SK-N-SH (cell line): ENCODE data around the gene TEX22. TPM values are rescaled to one million over a fixed set of nuclear protein-coding genes. Genes with fewer than 3 reads are reported as not detected.

Experiments
- CTCF ChIA-PET: fragments of 300-600, 350-600 bp; formaldehyde crosslinking; extraction: SDS; loops from one replicate; lab custom pipeline; 2021; lab: Yijun Ruan, JAX
- POLR2A ChIA-PET: fragments of 350-600 bp; sonication (Branson Sonifier 250); formaldehyde crosslinking; extraction: SDS; loops from one replicate; lab custom pipeline; 2020; ENCODE audit warnings: antibody characterized with exemption, inconsistent platforms; lab: Yijun Ruan, JAX
- DNase-seq: peaks from one replicate; pipeline ENCODE4 v3.0.0; 2012
- H2AFZ ChIP-seq: fragments of 200-600 bp; sonication (generic); 2 replicates; pipeline ENCODE4 v1.8.1; 2016; ENCODE audit warnings: antibody characterized with exemption, mild to moderate bottlenecking, low read depth
- H3F3A ChIP-seq: fragments of 200-600 bp; sonication (generic); replicated peaks from 2 replicates; pipeline ENCODE3; 2016; ENCODE audit warnings: antibody characterized with exemption, mild to moderate bottlenecking; ENCODE audit not compliant: insufficient read depth
- H3K27ac ChIP-seq, 2 experiments: fragments of 200-500 bp in 1 of 2; fragments of 200-600 bp in 1 of 2; sonication (Bioruptor generic) in 1 of 2; sonication (generic), shearing (Covaris generic) in 1 of 2; 2 replicates each; pipeline versions ENCODE4 v1.5.1 to v1.6.1; 2014 to 2016; ENCODE audit warnings: low read depth in 2 of 2, inconsistent platforms in 1 of 2, low read length in 1 of 2, mild to moderate bottlenecking in 1 of 2, mixed read lengths in 1 of 2
- H3K27me3 ChIP-seq: fragments of 200-600 bp; sonication (generic), shearing (Covaris generic); 2 replicates; pipeline ENCODE4 v1.6.1; 2016; ENCODE audit warnings: mixed run types; ENCODE audit not compliant: insufficient read depth
- H3K36me3 ChIP-seq, 2 experiments: fragments of 200-500 bp in 1 of 2; fragments of 200-600 bp in 1 of 2; sonication (Bioruptor generic) in 1 of 2; sonication (generic) in 1 of 2; replicated peaks in 1 of 2; 2 replicates each; pipeline versions ENCODE3 to v1.5.1; 2014 to 2016; ENCODE audit warnings: low read length in 1 of 2, mild to moderate bottlenecking in 1 of 2; ENCODE audit not compliant: insufficient read depth in 2 of 2, control insufficient read depth in 1 of 2
- H3K4me1 ChIP-seq, 2 experiments: fragments of 200-500 bp in 1 of 2; fragments of 200-600 bp in 1 of 2; sonication (Bioruptor generic) in 1 of 2; sonication (generic), shearing (Covaris generic) in 1 of 2; 2 replicates each; pipeline versions ENCODE4 v1.5.1 to v1.6.1; 2014 to 2016; ENCODE audit warnings: low read depth in 1 of 2, low read length in 1 of 2, mixed run types in 1 of 2; ENCODE audit not compliant: insufficient read depth in 2 of 2, control insufficient read depth in 1 of 2
- H3K4me2 ChIP-seq: fragments of 200-600 bp; sonication (generic), shearing (Covaris generic); 2 replicates; pipeline ENCODE4 v1.6.1; 2017; ENCODE audit warnings: mixed run types
- H3K4me3 ChIP-seq, 2 experiments: fragments of 200-500 bp in 1 of 2; fragments of 200-600 bp in 1 of 2; sonication (Bioruptor generic) in 1 of 2; sonication (generic), shearing (Covaris generic) in 1 of 2; 2 replicates each; pipeline versions ENCODE4 v1.5.1 to v1.8.1; 2014 to 2016; ENCODE audit warnings: low read depth in 2 of 2, inconsistent platforms in 1 of 2, low read length in 1 of 2, mild to moderate bottlenecking in 1 of 2, mixed read lengths in 1 of 2, moderate library complexity in 1 of 2
- H3K79me2 ChIP-seq: fragments of 200-600 bp; sonication (generic); 2 replicates; pipeline ENCODE4 v1.8.1; 2017; ENCODE audit warnings: mild to moderate bottlenecking; ENCODE audit not compliant: insufficient read depth
- H3K9ac ChIP-seq: fragments of 200-600 bp; sonication (generic); 2 replicates; pipeline ENCODE4 v1.6.1; 2017; ENCODE audit warnings: mixed run types
- H3K9me2 ChIP-seq: fragments of 200-600 bp; sonication (generic); 2 replicates; pipeline ENCODE4 v1.6.1; 2017; ENCODE audit warnings: mixed run types
- H3K9me3 ChIP-seq: fragments of 200-600 bp; sonication (generic); 2 replicates; pipeline ENCODE4 v1.6.1; 2017; ENCODE audit warnings: mixed run types, mild to moderate bottlenecking, moderate library complexity
- H4K20me1 ChIP-seq: fragments of 200-600 bp; sonication (generic); 2 replicates; pipeline ENCODE4 v1.6.1; 2017; ENCODE audit warnings: mild to moderate bottlenecking, mixed run types; ENCODE audit not compliant: insufficient read depth
- NFIC ChIP-seq: IDR thresholded peaks from 2 replicates; pipeline ENCODE4 v1.4.0; 2012; ENCODE audit warnings: borderline replicate concordance
- POLR2AphosphoS5 ChIP-seq: IDR thresholded peaks from 2 replicates; pipeline ENCODE4 v1.6.1; 2012; ENCODE audit warnings: low read depth, low read length
- RAD21 ChIP-seq: IDR thresholded peaks from 2 replicates; pipeline ENCODE4 v1.6.1; 2012; ENCODE audit warnings: mild to moderate bottlenecking, low read length
- REST ChIP-seq: IDR thresholded peaks from 2 replicates; pipeline ENCODE4 v1.6.1; 2012; ENCODE audit warnings: mild to moderate bottlenecking, low read depth, low read length, moderate library complexity
- SIN3A ChIP-seq: IDR thresholded peaks from 2 replicates; pipeline ENCODE4 v1.6.1; 2012; ENCODE audit warnings: low read depth, mild to moderate bottlenecking, low read length, moderate library complexity, borderline replicate concordance
- ZBTB33 ChIP-seq: IDR thresholded peaks from 2 replicates; pipeline ENCODE4 v1.4.0; 2012; ENCODE audit warnings: low read depth, borderline replicate concordance
- WGBS: methylation state at CpG from one replicate; pipeline ENCODE4 v1.1.6; 2017; ENCODE audit warnings: low lambda C conversion rate; 5-methylcytosine and 5-hydroxymethylcytosine counted together
- polyA plus RNA-seq, 3 experiments: library from polyadenylated mRNA; depleted of rRNA; stranded (reverse); fragments of >200 nt; gene quantifications; 2 replicates each; pipeline ENCODE4 v1.2.3, GENCODE V29; 2012
- TF ChIP-seq, protein P1 (sequence below): fragments of 150-350 bp; IDR thresholded peaks from 2 replicates; pipeline ENCODE4 v1.6.1; 2017; ENCODE audit warnings: antibody characterized with exemption, low read length, low read depth, borderline replicate concordance
- TF ChIP-seq, protein P2 (sequence below): IDR thresholded peaks from 2 replicates; pipeline ENCODE4 v1.4.0; 2012; ENCODE audit warnings: low read depth

Gene TEX22
- polyA plus RNA-seq, 1 of the 3 experiments (the other 2 are of a cell fraction): 0.26 TPM

- Histone ChIP-seq H2AFZ (no peak overlapping the region), H3K4me1 (no peaks in the 10 kb centered on the region; a peak in 1 of 4 replicates), H3K9me3 (no peaks in the 10 kb centered on the region), H3K36me3 (peaks cover 0 to 53% of the 10 kb centered on the region in 2 experiments), H3K27ac (no peak overlapping the region), H3K4me2 (no peak overlapping the region), H3K9ac (no peak overlapping the region), H3K79me2 (no peaks in the 10 kb centered on the region), H4K20me1 (no peaks in the 10 kb centered on the region), H3K27me3 (no peaks in the 10 kb centered on the region), H3K9me2 (no peaks in the 10 kb centered on the region)
- ChIA-PET POLR2A (no interaction called here), CTCF (interaction anchor here (1.0 to 3.4 kb wide), 4 partner anchors 13 to 106 kb away, joined by 3 to 15 read pairs (median 6); partner anchors contain the start of gene TEX22)
- no peak for DNase-seq
- TF ChIP-seq NFIC (no peak), RAD21 (no peak), SIN3A (no peak), POLR2AphosphoS5 (no peak), REST (no peak), ZBTB33 (no peak)
- TF ChIP-seq, protein P1, sequence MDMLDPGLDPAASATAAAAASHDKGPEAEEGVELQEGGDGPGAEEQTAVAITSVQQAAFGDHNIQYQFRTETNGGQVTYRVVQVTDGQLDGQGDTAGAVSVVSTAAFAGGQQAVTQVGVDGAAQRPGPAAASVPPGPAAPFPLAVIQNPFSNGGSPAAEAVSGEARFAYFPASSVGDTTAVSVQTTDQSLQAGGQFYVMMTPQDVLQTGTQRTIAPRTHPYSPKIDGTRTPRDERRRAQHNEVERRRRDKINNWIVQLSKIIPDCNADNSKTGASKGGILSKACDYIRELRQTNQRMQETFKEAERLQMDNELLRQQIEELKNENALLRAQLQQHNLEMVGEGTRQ: no peak
- TF ChIP-seq, protein P2, sequence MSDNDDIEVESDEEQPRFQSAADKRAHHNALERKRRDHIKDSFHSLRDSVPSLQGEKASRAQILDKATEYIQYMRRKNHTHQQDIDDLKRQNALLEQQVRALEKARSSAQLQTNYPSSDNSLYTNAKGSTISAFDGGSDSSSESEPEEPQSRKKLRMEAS: no peak
- TF ChIP-seq, all 33 proteins: peak for 0
- 94% methylated on average over 10 of the region's 23 CpGs for WGBS
- H3K4me3 ChIP-seq: no peak overlapping the region
- H3F3A ChIP-seq: no peaks in the 10 kb centered on the region
These were observed 14.2 kb upstream of the TEX22 start for GRCh38 chr14:105384041-105384557.
